Fibroblast of skin of left quadriceps (primary cell): ENCODE results near the gene INPP5D.
"Not testable (repeated sequence)": the region's sequence is repeated elsewhere in the genome, so short reads cannot be mapped to it uniquely, and the experiment has no call there.

Experiments used
- DNase-seq, 2 experiments: peaks; one replicate each; pipeline ENCODE4 v3.0.0-alpha.2; 2013; ENCODE audit warnings: low read depth in 2 of 2

Gene INPP5D

DNA sequence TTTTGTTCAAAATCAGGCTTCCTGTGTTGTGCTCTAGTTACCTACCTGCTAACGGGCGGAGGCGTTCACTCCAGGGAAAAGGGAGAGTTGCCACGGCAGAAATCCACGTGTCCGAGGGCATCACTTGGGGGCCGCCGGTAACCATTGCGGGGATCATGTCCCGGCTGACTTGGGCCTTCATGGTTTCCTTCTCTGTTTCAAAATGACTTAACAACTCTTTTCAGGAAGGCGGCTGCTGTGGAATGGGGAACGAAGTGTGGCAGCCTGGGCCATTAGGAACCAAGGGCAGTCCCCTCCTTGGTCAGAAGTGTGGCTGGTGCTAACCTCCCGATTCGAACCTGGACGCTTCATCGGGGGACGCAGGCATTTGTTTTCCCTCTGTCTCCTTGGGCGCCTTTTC, 56.8 kb downstream of the INPP5D start:
- no peak for DNase-seq

DNA sequence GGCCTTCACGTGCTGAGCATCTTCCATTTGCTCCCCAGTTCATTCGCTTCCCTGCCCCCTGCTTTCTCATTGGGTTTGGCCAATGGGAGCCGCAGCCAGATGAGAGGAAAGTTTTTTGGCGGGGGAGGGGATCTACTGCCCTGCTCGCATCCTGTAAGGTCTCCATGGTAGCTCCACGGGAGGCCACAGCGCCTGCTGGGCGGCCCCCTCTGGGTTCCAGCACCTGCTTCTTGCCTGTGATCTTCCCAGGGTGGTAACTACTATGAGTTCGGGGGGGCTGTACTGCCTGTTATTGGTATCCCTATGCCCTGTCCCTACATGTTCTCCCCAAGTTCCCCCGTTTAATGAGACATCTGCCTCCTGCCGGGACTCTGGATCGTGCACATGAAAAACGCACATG, 57.2 kb downstream of the INPP5D start:
- DNase-seq: no peak

DNA sequence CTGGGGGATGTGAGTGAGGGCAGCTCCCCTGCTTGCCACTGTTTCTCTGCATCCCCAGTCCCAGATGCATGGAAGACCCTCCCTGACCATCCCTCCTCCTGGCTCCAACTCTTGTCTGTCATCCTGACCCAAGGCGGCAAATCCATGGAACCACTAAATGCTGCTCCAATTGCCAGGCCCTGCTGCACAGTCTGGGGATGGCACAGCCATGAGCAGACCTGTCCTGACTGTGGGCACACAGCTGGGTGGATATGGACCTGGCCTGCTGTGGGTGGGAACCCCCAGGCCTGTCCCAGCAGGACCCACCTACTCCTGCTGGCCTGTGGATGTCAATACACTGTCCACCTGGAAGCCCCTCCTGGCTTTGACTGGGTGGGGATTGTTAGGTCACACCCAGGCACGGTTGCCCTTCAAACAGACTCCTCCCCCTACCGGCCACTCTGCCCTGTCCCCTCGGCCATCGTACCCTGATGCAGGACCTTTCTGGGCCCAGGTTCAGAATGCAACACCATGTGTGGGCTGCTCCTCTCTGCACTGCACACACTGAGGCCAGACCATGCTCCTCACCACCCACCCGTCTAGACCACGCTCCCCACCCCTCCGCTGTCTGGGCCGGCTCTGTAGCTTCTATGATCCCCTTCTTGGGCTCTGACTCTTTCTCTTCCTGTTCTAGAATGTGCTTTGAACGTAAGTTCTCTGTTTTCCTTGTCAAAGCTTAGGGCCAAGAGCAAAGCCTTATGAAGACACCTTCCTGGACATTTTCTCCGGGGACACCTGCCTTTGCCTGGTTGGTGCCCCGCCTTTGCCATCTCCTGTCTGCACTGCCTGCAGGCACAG, 57.9 kb downstream of the INPP5D start:
- no peak for DNase-seq

DNA sequence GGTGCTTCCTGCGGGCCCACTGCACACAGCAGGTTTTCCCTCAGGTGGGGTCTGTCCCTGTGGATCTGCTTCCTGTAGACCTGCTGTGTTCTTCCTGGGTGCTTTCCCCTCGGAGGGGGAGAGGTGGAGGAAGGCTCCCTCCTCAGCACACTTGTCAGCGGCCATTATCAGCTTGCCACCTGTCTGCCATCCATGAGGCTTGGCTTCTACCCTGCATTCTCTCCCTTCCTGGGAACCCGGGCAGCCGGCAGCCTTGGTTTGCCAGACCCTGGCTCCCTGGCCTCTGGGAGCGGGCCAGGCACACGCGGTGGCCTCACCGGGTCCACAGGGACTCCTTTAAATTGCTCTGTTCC, 58.5 kb downstream of the INPP5D start:
- no peak for DNase-seq

DNA sequence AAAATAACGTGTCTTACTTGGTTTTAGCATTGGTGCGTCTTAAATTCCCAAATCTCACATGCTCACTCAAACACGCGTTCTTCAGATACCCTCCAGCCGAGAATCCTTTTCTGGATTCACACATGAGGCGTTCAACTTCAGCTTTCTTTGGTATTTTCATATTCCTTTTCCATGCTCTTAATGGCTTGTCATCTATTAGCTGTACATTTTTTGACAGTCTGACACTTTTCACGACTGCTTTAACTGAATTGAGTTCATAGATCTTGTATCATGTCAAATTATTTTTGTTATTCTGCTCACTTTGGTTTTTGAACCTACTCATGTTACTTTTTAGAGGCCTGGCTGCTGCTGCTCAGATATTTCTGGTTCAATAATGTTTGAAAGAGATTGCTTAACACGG, 59.0 kb downstream of the INPP5D start:
- DNase-seq: no peak

DNA sequence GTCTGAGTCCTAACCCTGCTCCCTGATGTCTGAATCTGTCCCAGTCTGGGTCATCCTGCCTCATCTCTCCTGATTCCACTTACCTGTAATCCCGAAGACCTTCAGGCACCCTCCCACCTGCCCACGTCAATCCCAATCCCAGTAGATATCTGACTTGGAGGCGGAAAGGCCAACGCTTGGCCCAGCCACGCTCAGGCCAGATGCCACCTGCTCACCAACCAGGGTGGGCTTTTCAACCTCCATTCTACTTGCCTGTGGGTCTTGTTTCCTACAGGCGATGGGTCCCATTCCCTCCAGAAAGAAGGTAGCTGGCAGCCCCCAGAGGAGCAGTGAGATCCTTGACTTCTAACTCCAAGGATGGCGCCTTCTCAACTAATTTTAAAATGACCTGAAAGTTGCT, 59.7 kb downstream of the INPP5D start:
- no peak for DNase-seq

DNA sequence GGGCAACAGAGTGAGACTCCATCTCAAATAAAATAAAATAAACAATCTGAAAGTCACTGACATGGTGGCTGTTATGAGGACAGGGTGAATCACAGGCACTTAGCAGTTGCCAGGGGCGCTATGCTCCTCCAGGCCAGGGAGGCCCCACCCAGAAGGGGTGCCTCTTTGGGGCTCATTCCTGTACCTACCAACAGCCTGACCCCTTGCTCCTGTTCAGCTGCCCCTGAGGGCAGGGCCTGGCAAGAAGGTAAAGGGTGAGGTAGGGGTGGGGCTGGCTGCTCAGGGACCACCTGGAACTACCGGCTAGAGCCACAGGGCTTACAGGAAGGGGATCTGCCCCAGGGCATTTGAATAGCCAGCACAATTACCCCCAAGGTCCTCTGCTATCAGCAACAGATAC, 60.3 kb downstream of the INPP5D start:
- no peak for DNase-seq

DNA sequence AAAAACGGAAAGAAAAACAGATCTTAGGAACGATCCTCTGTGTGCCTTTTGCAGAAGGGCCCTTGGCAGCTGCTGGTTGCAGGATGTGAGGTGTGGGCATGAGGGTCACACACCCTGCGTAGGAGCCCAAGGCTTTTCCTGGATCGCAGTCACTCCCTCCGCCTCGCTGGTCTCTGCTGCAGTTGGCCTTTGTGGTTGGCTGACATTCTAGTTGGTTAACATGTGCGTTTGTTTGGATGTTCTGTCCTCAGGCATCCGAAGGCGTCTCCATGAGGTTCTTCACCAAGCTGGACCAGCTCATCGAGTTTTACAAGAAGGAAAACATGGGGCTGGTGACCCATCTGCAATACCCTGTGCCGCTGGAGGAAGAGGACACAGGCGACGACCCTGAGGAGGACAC, 61.7 kb downstream of the INPP5D start:
- DNase-seq: no peak

DNA sequence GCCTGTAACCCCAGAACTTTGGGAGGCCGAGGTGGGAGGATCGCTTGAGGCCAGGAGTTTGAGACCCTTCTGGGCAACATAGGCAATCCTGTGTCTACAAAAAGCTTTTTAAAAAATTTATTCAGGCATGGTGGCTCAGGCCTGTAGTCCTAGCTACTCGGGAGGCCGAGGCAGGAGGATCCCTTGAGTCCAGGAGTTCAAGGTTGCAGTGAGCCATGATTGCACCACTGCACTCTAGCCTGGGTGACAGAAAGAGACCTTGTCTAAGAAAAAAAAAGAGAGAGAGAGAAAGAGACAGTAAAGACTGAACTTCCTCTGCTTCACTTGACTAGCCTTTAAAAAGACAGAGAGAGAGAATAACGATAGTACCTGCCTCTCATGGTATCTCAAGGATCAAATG, 62.4 kb downstream of the INPP5D start:
- DNase-seq: no peak

DNA sequence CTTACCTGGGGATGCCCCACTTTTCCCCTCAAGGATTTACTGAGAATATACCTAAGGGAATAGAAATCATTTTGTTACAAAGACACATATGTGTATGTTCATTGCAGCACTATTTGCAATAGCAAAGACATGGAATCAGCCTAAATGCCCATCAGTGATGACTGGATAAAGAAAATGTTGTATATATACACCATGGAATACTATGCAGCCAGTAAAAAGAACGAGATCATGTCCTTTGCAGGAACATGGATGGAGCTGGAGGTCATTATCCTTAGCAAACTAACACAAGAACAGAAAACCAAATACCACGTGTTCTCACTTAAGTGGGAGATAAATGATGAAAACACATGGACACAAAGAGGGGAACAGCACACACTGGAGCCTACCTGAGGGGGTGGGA, 63.4 kb downstream of the INPP5D start:
- DNase-seq: not testable (repeated sequence)

DNA sequence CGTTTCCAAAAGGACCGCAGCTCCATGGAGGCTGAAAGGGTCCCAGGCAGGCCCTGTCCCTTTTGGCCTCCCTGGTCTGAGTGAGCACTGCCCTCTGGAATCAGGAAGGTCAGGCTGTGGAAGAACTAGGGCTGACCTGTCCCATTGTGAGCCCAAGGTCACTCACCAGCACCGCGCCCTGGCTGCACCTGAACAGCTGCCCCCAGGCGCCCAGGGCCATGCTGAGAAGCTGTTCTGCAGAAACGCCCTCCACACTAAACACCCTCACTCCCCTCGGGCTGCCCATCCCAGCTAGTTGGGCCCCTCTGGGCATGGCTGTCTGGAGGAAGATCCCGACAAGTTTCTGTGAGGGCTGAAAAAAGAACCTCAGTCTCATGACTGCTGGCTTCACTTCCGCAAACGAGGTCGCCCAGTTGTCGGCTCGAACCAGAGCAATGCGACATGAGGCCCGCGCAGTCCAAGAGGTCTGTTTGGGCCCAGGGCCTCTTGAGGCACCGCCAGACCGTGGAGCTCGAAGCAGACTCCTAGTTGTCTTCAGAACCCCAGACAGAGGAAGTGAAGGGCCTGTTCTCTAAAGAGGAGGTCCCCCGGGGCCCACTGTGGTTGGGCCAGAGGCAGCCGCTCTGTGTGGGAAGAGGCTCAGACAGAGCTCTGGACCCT, 64.4 kb downstream of the INPP5D start:
- DNase-seq: no peak

DNA sequence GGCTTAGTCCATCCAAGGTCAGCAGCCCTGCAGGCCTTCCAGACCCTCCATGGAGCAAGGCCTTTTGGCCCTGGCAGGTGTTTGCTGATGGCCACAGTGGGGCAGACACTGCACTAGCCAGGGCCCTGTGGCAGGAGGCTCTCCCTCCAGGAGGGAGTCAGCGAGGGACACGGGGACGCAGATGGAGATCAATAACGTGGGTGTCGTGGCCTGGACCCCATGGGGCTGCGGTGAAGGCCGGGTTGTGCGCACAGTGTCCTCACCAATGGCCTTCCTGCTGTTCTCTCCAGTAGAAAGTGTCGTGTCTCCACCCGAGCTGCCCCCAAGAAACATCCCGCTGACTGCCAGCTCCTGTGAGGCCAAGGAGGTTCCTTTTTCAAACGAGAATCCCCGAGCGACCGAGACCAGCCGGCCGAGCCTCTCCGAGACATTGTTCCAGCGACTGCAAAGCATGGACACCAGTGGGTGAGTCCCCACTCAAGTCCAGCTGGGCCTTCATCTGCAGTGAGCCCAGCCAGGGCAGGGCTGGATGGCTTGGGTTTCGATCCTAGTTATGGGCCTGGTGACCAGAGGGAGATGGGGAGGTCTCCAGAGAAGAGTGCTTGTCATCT, 65.4 kb downstream of the INPP5D start:
- DNase-seq: no peak

DNA sequence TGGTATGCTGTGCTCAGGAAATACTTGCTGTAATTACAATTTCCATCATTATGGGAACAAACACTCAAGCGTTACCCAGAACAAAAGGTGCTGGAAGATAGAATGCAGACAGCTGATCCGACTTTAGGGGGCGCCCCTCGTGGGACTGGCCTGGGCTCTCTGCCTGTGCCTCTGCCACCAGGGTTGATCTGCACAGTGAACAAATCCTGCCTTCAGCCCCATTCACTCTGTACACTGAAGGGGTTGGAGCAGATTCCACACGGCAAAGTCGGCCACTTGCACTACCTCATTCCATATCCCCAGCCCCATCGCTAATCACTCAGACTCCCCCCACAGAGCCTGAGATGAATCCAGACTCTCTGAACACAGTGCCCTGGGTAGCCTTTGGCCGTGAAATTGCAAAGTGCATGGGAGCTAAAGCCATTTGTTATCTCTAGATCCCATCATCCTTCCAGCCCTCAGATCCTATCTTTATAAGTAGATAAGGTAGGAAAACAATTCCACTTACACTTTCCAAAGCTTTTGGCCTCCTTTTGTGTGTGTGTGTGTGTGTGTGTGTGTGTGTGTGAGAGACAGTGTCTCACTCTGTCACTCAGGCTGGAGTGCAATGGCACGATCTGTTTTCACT, 69.3 kb downstream of the INPP5D start:
- no peak for DNase-seq

DNA sequence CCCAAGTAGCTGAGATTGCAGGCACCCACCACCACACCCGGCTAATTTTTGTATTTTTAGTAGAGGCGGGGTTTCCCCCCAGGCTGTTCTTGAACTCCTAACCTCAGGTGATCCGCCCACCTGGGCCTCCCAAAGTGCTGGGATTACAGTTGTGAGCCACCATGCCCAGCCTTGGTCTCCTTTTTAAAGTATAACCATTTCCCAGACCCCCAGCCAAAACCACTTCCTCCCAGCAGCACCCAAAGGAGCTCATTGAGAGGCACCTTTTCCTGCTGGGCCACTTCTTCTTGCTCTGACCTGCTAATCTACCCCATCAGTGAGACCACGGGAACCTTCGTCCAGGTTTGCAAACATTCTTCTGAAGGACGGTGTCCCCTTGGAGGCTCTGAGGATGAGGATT, 69.9 kb downstream of the INPP5D start:
- DNase-seq: no peak

DNA sequence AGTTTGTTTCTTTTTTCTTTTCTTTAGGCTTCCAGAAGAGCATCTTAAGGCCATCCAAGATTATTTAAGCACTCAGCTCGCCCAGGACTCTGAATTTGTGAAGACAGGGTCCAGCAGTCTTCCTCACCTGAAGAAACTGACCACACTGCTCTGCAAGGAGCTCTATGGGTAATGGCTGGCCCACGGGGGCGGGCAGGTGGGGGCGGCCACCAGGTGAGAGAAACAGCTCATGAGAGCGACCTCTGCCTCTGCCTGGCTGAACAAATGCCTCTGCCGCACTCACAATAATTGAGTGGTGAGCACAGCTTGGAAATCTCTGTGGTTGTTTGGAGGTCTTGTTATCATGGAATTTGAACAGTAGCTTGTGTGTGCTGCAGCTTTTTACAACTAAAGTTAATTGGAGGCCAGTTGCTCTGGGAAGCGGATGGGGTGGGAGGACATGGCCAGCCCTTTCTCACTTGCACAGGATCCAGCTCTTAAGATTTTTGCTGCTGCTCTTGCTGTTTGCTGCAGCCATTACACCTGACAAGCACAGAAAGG, 70.4 kb downstream of the INPP5D start:
- DNase-seq: no peak

DNA sequence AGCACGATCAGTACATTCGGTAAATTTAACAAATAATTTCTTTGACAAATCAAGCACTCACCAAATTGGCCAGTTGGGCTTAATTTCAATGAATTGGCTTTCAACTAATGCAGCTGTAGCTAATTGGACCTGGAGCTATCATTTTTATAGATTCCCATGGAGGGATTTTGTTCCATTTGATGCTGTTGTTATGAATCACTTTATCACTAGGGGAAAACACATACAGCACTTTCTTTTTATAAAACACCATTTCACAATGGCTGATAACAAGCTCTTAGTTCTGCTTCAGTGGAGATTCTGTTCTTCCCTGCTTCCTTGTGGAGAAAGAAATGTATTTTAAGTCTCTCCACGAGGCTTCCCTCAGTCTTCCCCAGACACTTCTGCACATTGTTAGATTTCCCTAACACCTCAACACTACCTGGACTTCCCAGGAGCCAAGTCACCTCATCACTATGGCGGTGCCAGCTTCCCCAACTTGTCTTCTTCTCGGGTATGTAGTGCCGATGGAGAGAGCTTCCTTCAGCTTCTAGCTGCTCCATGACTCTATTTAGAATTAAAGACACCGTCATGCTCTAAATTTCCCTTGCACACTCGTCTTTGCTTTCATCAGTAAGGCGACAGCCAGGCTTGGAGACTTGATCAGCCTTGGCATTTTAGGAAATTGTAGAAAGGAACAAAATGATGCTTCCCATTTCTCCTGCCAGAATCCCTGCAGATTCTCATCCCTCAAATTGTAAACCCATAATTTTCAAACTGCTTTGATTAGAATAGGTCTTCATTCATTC, 72.0 kb downstream of the INPP5D start:
- DNase-seq: no peak

DNA sequence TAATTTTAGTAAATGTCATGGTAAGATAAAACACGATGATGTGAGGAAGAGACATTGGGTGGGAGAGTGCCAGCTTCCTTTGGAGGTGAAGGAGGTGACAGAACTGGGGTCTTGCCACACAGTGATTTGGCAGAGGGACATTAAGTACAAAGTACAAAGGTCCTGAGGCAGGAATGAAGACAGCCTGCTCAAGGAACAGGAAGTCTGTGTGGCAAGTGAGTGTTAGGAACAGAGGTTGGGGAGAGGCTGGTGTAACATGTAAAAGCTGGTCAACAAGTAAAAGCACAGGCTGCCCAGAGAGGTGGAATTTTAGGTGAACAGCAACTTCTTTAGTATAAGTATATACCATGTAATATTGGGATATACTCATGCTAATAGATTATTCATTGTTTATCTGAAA, 73.1 kb downstream of the INPP5D start:
- DNase-seq: no peak

DNA sequence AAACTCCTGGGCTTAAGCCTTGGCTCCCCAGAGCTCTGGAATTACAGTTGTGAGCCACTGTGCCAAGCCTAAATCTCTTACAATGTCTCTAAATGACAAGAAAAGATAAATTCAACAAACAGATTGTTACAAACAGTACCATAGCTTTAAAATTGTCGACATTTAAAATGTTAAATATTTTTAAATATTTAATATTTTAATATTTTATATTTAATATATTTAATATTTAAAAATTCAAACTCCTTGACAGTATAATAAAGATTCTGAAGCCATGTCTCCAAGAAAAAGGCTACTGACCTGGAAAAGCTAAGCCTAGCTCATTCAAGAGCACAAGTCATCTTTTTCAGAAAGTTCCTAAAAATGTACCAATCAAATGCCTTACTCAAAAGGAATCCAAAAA, 75.3 kb downstream of the INPP5D start:
- DNase-seq: no peak

DNA sequence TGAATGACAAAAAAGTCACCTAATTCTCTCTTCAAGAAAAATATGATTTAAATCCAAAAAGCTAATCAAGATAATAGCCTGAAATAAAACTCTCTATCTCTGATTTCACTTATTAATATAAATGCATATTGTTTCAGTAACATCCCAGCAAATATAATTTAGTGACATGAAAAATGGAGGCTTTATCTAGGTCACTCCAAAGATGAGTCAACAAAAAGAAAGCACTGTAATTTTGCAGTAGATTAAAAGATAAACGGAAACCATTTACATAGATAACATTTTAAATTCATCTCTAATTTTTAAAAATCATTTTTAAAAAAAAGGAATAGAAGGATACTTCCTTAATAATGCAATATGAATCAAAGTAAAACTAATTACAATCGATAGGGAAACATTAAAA, 76.9 kb downstream of the INPP5D start:
- DNase-seq: no peak

DNA sequence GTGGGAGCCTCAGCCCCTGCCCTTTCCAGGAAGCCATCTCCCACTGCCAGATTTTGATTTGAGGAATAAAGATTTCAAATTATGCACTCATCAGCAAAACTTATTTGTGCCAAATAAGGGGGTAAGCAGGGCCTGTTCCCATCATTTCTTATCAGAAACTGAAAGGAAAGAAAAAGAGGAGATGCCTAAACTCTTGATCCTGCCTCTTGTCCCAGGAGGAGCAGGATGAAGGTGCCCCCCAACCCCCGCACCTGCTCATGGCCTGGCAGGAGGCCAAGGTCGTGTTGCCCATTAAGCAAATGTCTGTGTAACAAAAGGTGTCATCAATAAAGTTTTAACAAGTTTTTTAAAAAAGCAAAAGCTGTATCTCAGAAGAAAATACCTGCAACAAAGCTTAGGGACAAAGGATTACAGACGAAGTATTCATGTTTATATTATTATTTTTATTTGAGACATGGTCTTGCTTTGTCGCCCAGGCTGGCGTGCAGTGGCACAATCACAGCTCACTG, 80.0 kb downstream of the INPP5D start:
- no peak for DNase-seq

DNA sequence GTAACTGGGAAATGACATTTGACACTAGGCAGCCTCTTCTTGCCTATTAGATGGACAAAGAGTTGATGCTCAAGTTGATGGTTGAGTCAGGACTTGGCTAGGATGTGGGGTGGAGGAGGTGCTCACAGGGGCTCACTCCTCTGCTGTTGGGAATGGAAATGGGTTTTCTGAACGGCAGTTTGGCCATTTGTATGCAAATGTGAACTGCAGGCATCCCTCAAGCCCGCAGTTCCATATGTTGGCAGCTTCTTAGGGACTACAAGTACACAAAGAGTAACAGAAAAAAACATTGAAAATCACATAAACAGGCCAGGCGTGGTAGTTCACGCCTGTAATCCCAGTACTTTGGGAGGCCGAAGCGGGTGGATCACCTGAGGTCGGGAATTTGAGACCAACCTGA, 80.8 kb downstream of the INPP5D start:
- no peak for DNase-seq
